ENCODE results near the gene RYR3. TPM values are rescaled to one million over a fixed set of nuclear protein-coding genes. Genes with fewer than 3 reads are reported as not detected.

Gene RYR3
- total RNA-seq, 1 experiment from 2014 or later, result 0.44 TPM

DNA sequence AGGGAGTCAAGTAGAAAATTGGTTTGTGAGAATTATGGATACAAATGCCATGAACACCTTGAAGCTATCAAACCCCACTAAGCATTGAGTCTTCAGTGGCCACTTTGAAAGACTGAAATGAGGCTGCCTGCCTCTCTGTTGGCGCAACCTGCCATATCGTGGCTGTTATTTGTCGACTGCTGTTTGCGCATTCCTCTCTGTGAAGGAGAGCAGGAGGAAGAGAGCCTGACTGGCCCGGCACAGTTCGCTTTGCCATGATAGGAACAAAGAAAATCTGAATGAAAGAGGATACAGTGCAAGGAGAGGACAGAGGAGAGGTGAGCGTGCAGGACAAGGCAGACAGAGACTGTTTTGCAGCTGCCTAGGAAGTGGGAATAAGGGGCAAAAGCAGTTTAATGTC is 289.4 kb downstream of the RYR3 start:
- no peak for DNase-seq (ENCODE audit: low spot score)
- in situ Hi-C loops (cut with HindIII; ENCODE audit: low sequenced_read_pairs), result no loop called here

DNA sequence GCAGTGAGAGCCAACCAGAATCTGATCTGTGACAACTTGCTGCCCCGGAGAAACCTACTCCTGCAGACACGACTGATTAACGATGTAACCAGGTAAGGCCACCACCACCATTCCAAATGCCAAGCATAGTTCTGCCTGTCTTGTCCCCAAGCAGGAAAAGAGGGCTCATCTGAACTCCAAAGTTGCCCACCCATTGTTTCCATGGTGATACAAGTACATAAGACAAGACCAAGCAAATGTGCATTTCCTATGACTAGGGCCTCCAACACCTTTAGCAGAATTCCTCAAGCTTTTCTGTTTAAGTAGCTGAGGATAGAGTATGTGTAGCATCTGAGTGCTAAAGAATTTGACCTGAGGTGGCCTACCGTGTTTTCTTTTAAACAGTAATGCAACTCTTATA is 290.7 kb downstream of the RYR3 start:
- DNase-seq (ENCODE audit: low spot score), result no peak
- in situ Hi-C loops (cut with HindIII; ENCODE audit: low sequenced_read_pairs), result no loop called here

DNA sequence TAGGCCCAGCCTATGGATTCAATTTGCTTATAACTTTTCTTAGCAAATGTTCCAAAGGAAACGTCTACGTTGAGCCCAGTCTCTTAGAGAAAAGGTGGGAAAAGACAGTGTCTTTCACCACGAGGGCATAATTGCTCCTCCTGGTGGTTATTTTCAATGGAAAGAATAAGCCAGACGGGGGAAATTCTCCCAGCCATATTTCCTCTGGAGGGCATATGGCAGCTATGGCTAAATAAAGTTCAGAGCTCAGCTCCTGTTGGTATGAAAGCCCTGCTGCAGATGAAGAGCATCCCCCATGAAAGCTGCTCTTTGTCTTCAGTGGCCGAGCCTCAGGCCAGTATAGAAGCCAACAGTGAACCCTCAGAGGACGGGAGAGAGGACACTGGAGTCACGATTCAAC is 297.9 kb downstream of the RYR3 start:
- DNase-seq (ENCODE audit: low spot score), result no peak
- in situ Hi-C loops (cut with HindIII; ENCODE audit: low sequenced_read_pairs), result no loop called here

DNA sequence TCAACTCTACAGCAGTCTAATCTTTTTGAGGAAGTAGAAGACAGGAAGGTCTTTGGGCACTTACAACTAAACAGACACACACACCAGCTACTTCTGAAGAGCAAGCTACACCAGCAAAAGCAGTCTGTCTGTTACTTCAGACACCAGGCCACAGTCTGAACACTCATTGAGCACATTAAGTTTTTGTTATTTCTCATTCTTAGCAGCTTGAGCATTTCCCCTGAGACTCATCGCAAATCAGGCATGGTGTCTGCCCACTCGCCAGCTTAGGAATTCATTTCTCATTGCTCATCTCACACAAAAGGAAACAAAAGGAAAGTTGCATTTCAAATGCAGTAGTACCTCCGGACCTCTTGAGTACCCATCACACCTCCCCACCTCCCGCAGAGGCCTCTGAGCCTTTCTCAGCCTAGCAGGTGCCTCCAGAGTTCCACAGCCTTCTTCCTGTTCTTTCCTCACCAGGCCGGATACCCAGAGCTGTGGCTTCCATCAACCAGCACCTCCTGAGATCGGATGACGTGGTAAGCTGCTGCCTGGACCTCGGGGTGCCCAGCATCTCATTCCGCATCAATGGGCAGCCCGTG is 302.0 kb downstream of the RYR3 start:
- in situ Hi-C loops (cut with HindIII; ENCODE audit: low sequenced_read_pairs), result no loop called here
- no peak for DNase-seq (ENCODE audit: low spot score)

DNA sequence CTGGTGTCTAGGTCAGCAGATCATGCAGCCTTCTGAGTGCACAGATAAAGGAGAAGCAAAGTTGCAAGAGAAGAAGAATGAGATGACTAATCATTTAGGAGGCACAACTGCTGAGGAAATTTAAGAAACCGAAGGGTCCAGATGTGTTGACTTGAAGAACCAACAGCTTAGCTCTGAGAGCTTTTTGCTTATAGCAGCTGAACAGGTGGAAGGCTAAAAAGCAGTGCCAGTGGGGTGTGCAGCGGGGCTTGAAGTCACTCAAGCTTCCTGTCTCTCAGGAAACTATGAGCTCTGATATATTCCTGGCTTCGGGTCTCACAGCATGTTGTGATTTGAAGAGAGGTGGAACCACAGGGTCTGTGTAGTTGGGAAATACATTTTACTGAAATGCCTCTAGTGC is 305.7 kb downstream of the RYR3 start:
- in situ Hi-C loops (cut with HindIII; ENCODE audit: low sequenced_read_pairs), result no loop called here
- DNase-seq (ENCODE audit: low spot score), result no peak

DNA sequence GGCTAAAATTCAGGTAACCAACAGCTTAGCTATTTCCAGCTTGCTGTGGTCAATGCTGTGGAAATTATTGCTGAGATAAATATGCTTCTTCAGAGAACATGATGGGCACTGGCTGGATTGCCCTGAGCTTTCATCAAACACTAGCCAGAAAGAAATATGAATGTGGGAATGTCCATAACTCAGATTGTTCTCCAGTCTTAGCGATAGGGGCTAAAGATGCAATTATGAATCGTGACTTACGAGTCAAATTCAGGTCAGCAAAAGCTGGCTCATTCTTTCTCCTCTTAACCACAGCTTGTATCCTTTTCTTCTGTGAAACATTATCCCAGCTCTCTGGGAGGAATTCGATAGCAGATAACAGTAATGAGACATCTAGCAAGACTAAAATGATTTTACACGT is 307.6 kb downstream of the RYR3 start:
- DNase-seq (ENCODE audit: low spot score), result no peak
- in situ Hi-C loops (cut with HindIII; ENCODE audit: low sequenced_read_pairs), result no loop called here

DNA sequence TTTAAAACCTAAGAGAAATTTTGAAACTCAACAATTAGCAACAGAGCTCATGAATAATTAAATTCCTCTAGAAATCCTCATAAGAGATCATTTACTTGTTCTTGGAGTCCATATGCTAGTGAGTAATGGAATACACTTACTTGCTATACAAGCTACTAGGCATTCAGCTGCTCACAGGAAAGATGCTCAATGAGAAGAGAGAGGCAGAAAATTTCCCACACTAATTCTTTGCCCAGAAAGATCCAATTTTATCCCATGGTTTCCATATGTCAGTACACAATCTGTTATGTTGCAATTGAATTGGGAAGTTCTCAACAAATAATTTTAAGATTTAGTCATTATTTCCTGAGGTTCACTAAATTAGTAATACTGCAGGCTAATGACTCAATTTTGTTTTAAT is 310.4 kb downstream of the RYR3 start:
- DNase-seq (ENCODE audit: low spot score), result no peak
- in situ Hi-C loops (cut with HindIII; ENCODE audit: low sequenced_read_pairs), result no loop called here

DNA sequence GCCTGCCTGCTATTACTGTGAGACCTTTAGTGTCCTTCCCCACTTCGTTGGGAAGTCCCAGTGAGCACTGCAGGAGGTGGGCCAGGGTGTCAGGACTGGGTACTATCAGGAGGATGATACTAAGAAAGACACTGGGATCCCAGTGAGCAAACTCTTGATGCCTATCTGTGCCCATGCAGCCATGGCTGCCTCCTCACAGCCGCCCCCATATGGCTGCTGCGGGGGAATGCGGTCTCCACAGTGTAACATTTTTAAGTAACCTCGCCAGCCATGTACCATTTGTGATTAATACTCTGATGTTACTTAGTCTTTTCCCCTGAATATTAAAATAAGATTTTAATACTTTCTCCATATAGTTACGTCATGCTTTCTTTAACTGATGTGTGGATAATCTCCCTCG is 312.2 kb downstream of the RYR3 start:
- no peak for DNase-seq (ENCODE audit: low spot score)
- in situ Hi-C loops (cut with HindIII; ENCODE audit: low sequenced_read_pairs), result no loop called here

DNA sequence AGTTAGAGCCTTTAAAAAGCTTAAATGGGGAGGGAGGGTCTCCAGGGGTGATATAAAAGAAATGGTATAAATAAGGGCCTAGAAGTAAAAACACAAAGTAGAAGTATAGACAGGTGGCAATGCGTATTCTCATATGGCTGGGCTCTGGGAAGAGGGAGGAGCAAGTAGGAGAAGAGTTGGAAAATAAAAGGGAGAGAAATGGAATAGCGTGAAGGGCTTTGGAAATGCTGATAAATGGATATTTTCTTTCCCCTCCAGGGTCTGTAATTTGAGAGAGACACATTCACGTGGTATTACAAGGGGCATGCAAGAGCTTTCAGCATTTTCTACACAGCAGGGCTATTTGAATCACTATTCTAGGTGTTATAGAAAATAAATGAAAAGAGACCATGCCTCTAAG is 313.7 kb downstream of the RYR3 start:
- DNase-seq (ENCODE audit: low spot score), result no peak
- in situ Hi-C loops (cut with HindIII; ENCODE audit: low sequenced_read_pairs), result no loop called here

DNA sequence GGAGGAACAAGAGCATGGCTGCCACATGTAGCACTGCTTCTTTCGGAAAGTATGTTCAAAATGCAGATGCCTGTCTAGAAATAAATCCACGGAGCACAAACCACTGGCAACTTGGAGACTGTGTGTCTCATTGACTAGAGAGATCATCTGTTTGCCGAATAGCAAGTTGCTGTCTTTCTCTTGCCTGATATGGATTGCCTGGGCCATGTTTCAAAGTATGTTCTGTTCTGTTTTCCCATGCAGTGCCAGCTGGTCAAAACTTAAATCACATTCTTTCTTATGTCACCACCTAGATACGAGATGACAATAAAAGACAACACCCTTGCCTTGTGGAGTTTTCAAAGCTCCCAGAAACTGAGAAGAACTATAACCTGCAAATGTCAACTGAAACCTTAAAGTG is 318.9 kb downstream of the RYR3 start:
- no peak for DNase-seq (ENCODE audit: low spot score)
- in situ Hi-C loops (cut with HindIII; ENCODE audit: low sequenced_read_pairs), result no loop called here

DNA sequence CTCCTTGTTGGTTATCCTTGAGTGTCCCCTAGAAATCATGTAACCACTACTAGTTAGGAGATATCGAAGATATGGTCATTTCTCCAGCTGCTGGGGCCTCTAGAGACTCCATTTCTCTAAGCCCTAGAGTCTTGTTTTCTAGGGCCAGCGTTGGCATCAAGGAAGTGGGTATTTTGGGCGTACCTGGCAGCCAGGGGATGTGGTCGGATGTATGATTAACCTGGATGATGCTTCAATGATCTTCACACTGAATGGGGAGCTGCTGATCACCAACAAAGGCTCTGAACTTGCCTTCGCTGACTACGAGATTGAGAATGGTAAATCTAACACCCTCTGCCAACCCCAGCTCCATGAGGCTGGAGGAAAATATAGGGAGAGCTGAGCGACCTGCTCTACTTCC is 325.5 kb downstream of the RYR3 start:
- no peak for DNase-seq (ENCODE audit: low spot score)
- in situ Hi-C loops (cut with HindIII; ENCODE audit: low sequenced_read_pairs), result no loop called here

DNA sequence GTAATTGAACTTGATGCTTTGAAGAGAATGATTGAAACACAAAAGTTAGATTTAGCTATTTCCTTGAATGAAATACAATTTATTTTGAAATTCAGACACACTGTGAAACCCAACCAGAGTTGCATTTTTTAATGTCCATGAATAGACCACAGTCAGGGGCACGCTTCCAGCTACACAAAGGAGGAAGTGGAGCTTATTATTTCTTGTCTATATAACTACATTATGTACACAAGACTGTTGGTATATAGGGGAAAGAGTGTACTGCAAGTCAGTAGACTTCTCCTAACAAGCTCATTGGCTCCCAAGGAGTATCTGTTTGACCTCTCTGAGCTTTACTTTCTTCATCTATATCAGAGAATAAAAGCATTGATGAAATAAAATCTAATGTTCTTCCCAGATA is 326.2 kb downstream of the RYR3 start:
- no peak for DNase-seq (ENCODE audit: low spot score)
- in situ Hi-C loops (cut with HindIII; ENCODE audit: low sequenced_read_pairs), result no loop called here

DNA sequence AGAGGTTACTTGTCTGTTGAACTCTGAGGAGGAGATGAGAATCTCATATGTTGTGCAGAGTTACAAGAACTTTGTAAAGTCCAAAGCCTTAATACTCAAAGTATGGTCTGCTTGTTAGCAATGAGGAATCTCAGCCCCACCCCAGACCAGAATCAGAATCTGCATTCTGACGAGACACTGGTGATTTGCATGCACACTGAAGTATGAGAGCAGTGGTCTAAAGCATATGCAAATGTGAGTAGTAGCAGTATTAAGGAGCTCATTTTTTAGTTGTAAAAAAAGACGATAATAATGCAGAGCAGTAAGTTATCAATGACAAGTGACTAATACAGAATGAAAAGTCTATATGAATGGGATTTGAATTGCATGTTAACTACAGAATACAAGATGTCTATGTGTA is 327.7 kb downstream of the RYR3 start:
- in situ Hi-C loops (cut with HindIII; ENCODE audit: low sequenced_read_pairs), result no loop called here
- no peak for DNase-seq (ENCODE audit: low spot score)

DNA sequence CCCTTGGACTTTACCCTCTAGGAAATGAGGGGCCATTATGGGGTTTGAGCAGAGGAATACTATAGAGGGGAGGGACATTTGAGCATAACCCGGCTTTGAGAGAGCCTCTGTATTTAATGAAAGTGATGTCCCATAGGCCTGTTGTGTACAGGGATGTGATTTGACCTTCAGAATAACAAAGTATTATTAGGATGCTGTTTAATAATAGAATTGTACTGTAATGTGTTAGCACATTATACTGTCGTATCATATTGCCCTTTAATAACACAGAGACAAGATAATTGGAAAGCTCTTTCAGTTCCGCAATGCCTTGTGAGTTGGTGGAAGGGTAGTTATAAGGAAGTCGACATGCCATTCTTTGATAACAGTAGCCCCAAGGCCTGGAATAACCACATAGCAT is 328.3 kb downstream of the RYR3 start:
- in situ Hi-C loops (cut with HindIII; ENCODE audit: low sequenced_read_pairs), result no loop called here
- DNase-seq (ENCODE audit: low spot score), result no peak

DNA sequence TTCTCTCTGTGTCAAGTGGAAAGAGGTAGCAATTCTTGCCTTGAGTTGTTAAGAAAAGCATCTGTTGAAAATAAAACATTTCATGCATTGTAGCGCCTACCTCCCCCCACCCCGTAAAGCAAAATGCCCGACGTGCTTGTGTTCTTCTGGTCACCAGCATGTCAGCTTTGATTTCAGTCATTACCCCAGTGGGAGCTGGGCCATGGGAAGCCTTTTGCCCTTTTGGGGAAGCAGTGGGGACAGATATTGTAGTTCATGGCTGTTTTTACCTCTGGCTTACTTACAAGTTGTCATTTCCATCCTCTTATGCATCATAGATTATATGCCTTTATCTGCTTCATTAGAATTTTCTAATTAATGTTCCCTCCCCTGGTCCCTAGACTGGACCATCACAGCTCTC is 328.7 kb downstream of the RYR3 start:
- in situ Hi-C loops (cut with HindIII; ENCODE audit: low sequenced_read_pairs), result no loop called here
- DNase-seq (ENCODE audit: low spot score), result no peak

DNA sequence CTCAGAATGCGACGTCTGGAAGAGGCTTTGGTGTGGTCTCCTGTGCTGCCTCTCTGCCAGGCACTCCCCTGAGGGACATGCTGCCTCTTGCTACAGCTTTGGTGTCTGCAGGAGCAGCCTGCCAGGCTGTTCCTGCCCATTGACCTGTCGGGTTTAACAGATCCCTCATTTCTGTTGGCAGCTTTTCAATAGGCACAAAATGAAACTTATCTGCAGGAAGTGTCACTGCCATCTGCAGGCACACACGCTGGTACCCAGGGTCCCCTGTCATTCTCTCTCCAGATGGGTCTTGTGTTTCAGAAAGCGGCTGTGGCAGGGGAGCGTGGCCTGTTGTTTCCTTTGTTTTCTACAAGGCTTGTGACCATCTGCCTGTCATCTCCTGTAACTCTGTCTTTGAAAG is 329.2 kb downstream of the RYR3 start:
- peak; percentile 32 for DNase-seq (ENCODE audit: low spot score)
- in situ Hi-C loops (cut with HindIII; ENCODE audit: low sequenced_read_pairs), result no loop called here

DNA sequence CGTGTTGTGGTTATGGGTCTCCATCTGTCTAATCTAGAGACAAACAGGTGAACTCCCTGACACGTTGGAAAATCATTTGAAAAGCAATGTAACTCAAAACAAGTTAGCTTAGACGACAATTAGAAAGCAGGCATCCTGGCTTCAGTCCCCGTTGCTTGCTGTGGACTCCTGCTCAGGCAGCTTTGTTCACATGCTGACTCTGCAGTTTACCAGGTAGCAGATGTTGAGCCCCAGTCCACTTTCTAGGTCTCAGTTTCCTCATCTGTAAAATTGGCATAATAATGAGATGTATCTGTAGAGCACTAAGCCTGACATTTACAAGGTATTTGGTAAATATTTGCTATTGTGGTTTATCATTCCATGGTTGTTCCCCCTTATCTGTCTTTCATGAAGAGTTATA is 330.3 kb downstream of the RYR3 start:
- DNase-seq (ENCODE audit: low spot score), result no peak
- in situ Hi-C loops (cut with HindIII; ENCODE audit: low sequenced_read_pairs), result no loop called here

DNA sequence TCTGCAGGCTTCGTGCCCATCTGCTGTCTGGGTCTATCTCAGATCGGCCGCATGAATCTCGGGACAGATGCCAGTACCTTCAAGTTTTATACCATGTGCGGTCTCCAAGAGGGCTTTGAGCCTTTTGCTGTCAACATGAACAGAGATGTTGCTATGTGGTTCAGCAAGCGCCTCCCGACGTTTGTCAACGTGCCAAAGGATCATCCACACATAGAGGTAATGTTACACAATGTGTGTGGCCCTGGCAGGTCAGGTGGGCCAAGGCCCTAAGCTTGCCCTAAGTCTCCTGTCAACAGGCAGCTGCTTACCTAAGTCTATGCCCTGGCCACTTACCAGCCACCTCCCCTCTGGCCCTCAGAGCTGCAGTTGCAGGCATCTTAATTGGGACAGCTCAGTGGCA is 333.5 kb downstream of the RYR3 start:
- in situ Hi-C loops (cut with HindIII; ENCODE audit: low sequenced_read_pairs), result no loop called here

DNA sequence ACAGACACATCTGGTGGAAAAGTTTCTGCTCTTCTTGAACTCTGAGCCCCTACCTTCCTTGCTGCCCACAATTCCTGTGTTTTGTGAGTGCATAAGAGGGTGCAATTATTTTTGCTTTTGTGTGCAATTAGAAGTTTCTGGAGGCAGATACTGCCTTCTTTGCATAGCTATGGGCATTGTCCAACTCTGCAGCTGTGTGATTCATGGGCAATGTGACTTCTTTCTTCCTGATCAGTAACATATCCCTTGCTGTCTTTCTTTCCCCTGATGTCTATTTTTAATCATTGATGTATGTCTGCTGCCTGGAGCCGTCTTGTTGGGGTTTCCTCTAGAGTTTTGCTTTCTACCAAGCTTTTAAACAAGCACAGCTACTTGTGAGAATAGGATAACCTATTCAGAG is 336.0 kb downstream of the RYR3 start:
- in situ Hi-C loops (cut with HindIII; ENCODE audit: low sequenced_read_pairs), result no loop called here
- no peak for DNase-seq (ENCODE audit: low spot score)

More for the DNA sequence above, 333.5 kb downstream of the RYR3 start:
- no peak for DNase-seq (ENCODE audit: low spot score)

DNA sequence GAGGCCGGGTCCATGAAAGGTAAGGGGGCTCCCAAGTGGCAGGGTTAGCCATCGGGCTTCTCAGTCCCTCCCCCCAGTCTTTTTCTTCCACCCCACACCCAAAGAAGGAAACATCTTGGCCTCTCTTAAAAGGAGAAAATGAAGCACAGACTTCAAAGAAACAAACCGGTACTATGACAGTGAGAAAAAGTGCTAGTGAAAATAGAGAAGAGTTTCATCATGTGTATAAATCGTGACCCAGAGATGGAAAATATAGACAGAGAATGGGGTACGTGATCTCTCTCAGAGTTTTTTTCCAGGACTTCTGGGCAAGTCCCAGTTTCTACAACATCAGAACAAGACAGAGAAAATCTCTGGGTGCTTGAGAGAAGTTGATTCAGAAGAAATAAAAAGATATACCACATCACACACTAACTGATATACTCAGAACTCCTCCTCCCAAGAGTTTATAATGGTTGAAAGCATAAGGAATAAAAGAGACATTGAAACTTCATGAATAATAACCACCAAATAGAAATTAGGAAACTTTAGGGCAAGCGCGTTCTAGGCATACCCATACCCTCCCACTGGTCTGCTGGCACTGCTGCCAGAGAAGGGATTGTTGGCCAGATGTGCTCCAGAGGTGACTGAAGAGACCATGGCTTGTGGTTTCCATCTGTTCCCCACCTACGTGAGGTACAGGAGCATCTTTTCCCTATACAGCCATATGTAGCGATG is 338.6 kb downstream of the RYR3 start:
- DNase-seq (ENCODE audit: low spot score), result no peak
- in situ Hi-C loops (cut with HindIII; ENCODE audit: low sequenced_read_pairs), result no loop called here

DNA sequence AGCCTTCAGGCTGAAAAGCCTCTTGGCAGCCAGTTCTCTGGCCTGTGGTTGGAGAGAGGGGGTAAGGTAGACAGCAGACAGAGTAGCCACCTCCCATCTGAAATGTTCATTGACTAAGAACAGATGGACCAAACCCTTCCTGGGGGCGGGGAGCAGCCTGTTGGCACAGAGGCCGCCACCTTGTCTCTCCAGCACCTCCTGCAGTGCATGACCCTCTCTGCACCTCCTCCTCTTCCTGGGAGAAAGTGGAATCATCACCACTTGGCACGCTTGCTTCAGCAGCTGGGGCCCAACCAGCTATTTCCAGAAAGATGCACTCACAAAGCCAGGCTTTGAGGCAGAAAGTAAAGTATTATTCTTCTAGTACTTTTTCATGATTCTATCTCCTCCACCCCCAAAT is 344.1 kb downstream of the RYR3 start:
- no peak for DNase-seq (ENCODE audit: low spot score)
- in situ Hi-C loops (cut with HindIII; ENCODE audit: low sequenced_read_pairs), result no loop called here

Measured in G401 (cell line).